Lung (tissue), 12 donors: ENCODE results near the gene SFMBT1. TPM values are rescaled to one million over a fixed set of nuclear protein-coding genes. Genes with fewer than 3 reads are reported as not detected.

ENCODE experiments used
- ATAC-seq: fragments of 200-7000 bp; cut with Tn5 transposase; one replicate; pipeline ENCODE4 v1.9.1; 2020; ENCODE audit warnings: moderate number of reproducible peaks; ENCODE audit not compliant: insufficient read depth, low FRiP score
- DNase-seq, 3 donors: peaks; one replicate each; pipeline ENCODE4 v3.0.0-alpha.2; 2013 to 2017
- H3K27ac ChIP-seq, 2 donors: one replicate each; pipeline ENCODE4 v1.5.1; 2013; ENCODE audit warnings: mild to moderate bottlenecking in 2 of 2, moderate library complexity in 2 of 2, control low read depth in 1 of 2, inconsistent platforms in 1 of 2, low read depth in 1 of 2, low read length in 1 of 2
- H3K27me3 ChIP-seq, 3 donors: one replicate each; pipeline ENCODE4 v1.5.1; 2013; ENCODE audit warnings: low read length in 2 of 3; ENCODE audit not compliant: control insufficient read depth in 3 of 3, insufficient read depth in 3 of 3
- H3K36me3 ChIP-seq, 4 donors: one replicate each; pipeline ENCODE4 v1.5.1; 2013; ENCODE audit warnings: low read length in 4 of 4, mild to moderate bottlenecking in 1 of 4, moderate library complexity in 1 of 4; ENCODE audit not compliant: control insufficient read depth in 4 of 4, insufficient read depth in 4 of 4
- H3K4me1 ChIP-seq, 5 donors: one replicate each; pipeline ENCODE4 v1.5.1; 2013; ENCODE audit warnings: low read length in 5 of 5, mild to moderate bottlenecking in 2 of 5, moderate library complexity in 1 of 5; ENCODE audit not compliant: control insufficient read depth in 5 of 5, insufficient read depth in 5 of 5
- H3K4me3 ChIP-seq: one replicate; pipeline ENCODE4 v1.5.1; 2013; ENCODE audit warnings: mild to moderate bottlenecking, control low read depth, moderate library complexity
- H3K9ac ChIP-seq, 2 donors: one replicate each; pipeline ENCODE4 v1.5.1; 2013; ENCODE audit warnings: low read length in 2 of 2, control low read depth in 1 of 2; ENCODE audit not compliant: insufficient read depth in 1 of 2
- H3K9me3 ChIP-seq, 4 donors: one replicate each; pipeline ENCODE4 v1.5.1; 2013; ENCODE audit warnings: low read length in 3 of 4, mild to moderate bottlenecking in 1 of 4, moderate library complexity in 1 of 4; ENCODE audit not compliant: control insufficient read depth in 4 of 4, insufficient read depth in 3 of 4
- CTCF ChIP-seq: IDR thresholded peaks from 2 replicates; pipeline ENCODE4 v1.5.1; 2012; ENCODE audit warnings: mild to moderate bottlenecking; ENCODE audit errors: control extremely low read depth, extremely low read depth
- WGBS, 2 donors: extraction: QIAGEN DNeasy Blood & Tissue Kit; methylation state at CpG; one replicate each; pipeline ENCODE4 v1.1.7; 2013; 5-methylcytosine and 5-hydroxymethylcytosine counted together
- polyA plus RNA-seq, 2 donors: library from polyadenylated mRNA; stranded (reverse); fragments of 200-250 nt; gene quantifications; one replicate each; pipeline ENCODE4 v1.2.1, GENCODE V29; 2013
- total RNA-seq, 2 donors: library from RNA; depleted of rRNA in 1 of 2; stranded (reverse); fragments of >200 nt in 1 of 2; gene quantifications; one replicate each; pipeline ENCODE4 v1.2.1, GENCODE V29; 2014 to 2021
- donor health status: control.
- donor health status: control.
- donor health status: Bipolar disorder and iron deficiency.
- donor health status: healthy.
- donor health status: DM: yes; HTN: yes; CAD: no.

SFMBT1 gene
- total and polyA plus RNA-seq, 4 donors: 3.4 to 19.2 (median 9.7) TPM

- 81% methylated on average over 4 of the region's 4 CpGs for WGBS, 2 donors
- DNase-seq (no peak), ATAC-seq (no peak)
- Histone ChIP-seq H3K9me3 (no peaks in the 10 kb centered on the region), H3K36me3 (no peaks in the 10 kb centered on the region), H3K4me1 (peaks cover 0 to 16% (median 0%) of the 10 kb centered on the region in 5 donors), H3K4me3 (no peak overlapping the region), H3K27ac (no peak overlapping the region), H3K27me3 (peaks cover 0 to 3% (median 0%) of the 10 kb centered on the region in 3 donors), H3K9ac (no peak overlapping the region)
- TF ChIP-seq CTCF: no peak
These were observed 23.7 kb upstream of the SFMBT1 start for GRCh38 chr3:53069422-53070068.

DNA sequence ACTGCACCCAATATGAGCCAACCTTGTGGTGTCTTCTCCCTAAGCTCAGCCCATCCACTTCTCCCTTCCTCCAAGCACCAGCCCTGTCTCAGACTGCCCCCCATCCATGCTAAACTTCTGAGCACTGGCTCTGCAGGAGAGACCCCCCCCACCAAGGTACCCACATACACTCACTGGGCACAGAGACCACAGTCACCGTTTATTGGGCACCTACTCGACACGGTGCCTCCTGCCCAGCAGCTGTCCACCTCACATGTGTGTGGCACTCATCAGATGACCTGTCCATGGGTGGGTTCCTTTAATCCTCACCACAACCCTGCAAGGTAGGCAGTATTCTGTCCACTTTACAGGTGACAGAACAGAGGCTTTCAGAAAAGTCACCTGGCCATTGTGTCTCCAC, 22.3 kb upstream of the SFMBT1 start:
- H3K36me3 ChIP-seq: no peaks in the 10 kb centered on the region
- ATAC-seq (no peak), DNase-seq (no peak)
- H3K9me3 ChIP-seq: no peaks in the 10 kb centered on the region
- H3K9ac ChIP-seq: no peak overlapping the region
- no peak for TF ChIP-seq CTCF
- WGBS, 2 donors: 91% methylated on average over 3 of the region's 3 CpGs
- no peak overlapping the region for H3K4me3 ChIP-seq
- H3K27ac ChIP-seq: no peak overlapping the region
- H3K27me3 ChIP-seq: peaks cover 0 to 3% (median 0%) of the 10 kb centered on the region in 3 donors
- peaks cover 0 to 11% (median 0%) of the 10 kb centered on the region in 5 donors for H3K4me1 ChIP-seq

DNA sequence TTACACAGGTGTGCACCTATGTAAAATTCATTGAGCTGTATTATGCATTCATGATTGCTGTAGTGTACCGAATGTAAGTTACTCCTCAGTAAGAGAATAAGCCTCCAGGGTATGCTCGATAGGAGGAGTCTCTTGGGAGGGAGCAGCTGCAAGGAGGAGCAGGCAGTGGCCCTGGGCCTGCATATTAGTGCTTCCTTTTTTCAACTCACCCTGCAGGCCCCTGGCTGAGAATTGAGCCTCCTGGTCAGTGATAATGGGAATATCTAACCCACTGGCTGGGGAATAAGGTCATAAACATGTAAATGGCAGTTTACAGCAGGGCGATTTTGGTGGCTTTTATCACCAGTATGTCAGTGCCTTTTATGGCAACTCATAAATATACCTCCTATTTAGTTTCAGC, 21.7 kb upstream of the SFMBT1 start:
- Histone ChIP-seq H3K27me3 (peaks cover 0 to 3% (median 0%) of the 10 kb centered on the region in 3 donors), H3K36me3 (no peaks in the 10 kb centered on the region), H3K27ac (no peak overlapping the region), H3K9me3 (no peaks in the 10 kb centered on the region), H3K9ac (no peak overlapping the region), H3K4me1 (peaks cover 0 to 5% (median 0%) of the 10 kb centered on the region in 5 donors), H3K4me3 (no peak overlapping the region)
- ATAC-seq (no peak), DNase-seq (no peak)
- WGBS, 2 donors: 87 to 92% methylated on average over 3 of the region's 3 CpGs
- TF ChIP-seq CTCF: no peak
